GM23338 (cell line): Measurements from ENCODE around the gene ADAT1. TPM values are rescaled to one million over a fixed set of nuclear protein-coding genes. Genes with fewer than 3 reads are reported as not detected.

Experiments
- polyA plus RNA-seq: library from polyadenylated mRNA; unstranded; fragments of >200 nt; fragmentation: Nextera tagmentation; extraction: Ambion mirVana; gene quantifications from 2 replicates; pipeline ENCODE4 v1.2.1, GENCODE V29; 2016
- total RNA-seq: library from RNA; depleted of rRNA; stranded (reverse); fragments of >200 nt; shearing (Covaris generic); gene quantifications from 2 replicates; pipeline ENCODE4 v1.2.3, GENCODE V29; 2014; rRNA removed

The ADAT1 gene
- total and polyA plus RNA-seq, 2 experiments from 2014 or later: 17.4 to 53.6 TPM

Other genes with a start within 250 kb of the ADAT1 start
- 89.9 and 90.3 TPM in 2 replicates for gene CFDP1, start 189.8 kb downstream of the ADAT1 start, total RNA-seq
- gene CFDP1, start 189.8 kb downstream of the ADAT1 start, polyA plus RNA-seq: 199 and 224 TPM in 2 replicates
- 68.5 and 72.0 TPM in 2 replicates for gene TMEM170A, start 158.6 kb downstream of the ADAT1 start, total RNA-seq
- gene TMEM170A, start 158.6 kb downstream of the ADAT1 start, polyA plus RNA-seq: 28.5 and 31.0 TPM in 2 replicates
- gene CHST6, start 127.8 kb downstream of the ADAT1 start, total RNA-seq: 13.2 and 22.2 TPM in 2 replicates
- gene CHST6, start 127.8 kb downstream of the ADAT1 start, polyA plus RNA-seq: 2.7 and 3.3 TPM in 2 replicates
- not detected in 2 replicates for gene CHST5, start 87.2 kb downstream of the ADAT1 start, total RNA-seq
- gene CHST5, start 87.2 kb downstream of the ADAT1 start, polyA plus RNA-seq: not detected in 2 replicates
- gene TMEM231, start 67.0 kb downstream of the ADAT1 start, total RNA-seq: 9.3 and 19.9 TPM in 2 replicates
- 4.9 and 5.3 TPM in 2 replicates for gene TMEM231, start 67.0 kb downstream of the ADAT1 start, polyA plus RNA-seq
- 47.8 and 71.7 TPM in 2 replicates for gene GABARAPL2, start 56.9 kb downstream of the ADAT1 start, total RNA-seq
- gene GABARAPL2, start 56.9 kb downstream of the ADAT1 start, polyA plus RNA-seq: 121 and 130 TPM in 2 replicates
- gene KARS1, start 24.4 kb upstream of the ADAT1 start, total RNA-seq: 216 and 220 TPM in 2 replicates
- gene KARS1, start 24.4 kb upstream of the ADAT1 start, polyA plus RNA-seq: 229 and 243 TPM in 2 replicates
- 12.0 and 14.9 TPM in 2 replicates for gene TERF2IP, start 24.5 kb upstream of the ADAT1 start, total RNA-seq
- gene TERF2IP, start 24.5 kb upstream of the ADAT1 start, polyA plus RNA-seq: 18.0 and 19.5 TPM in 2 replicates
- gene CPHXL2, start 53.7 kb upstream of the ADAT1 start, total RNA-seq: not detected in 2 replicates
- not detected in 2 replicates for gene CPHXL2, start 53.7 kb upstream of the ADAT1 start, polyA plus RNA-seq
- gene DUXB, start 78.2 kb upstream of the ADAT1 start, total RNA-seq: not detected in 2 replicates
- not detected in 2 replicates for gene DUXB, start 78.2 kb upstream of the ADAT1 start, polyA plus RNA-seq
- gene CPHXL, start 103.2 kb upstream of the ADAT1 start, total RNA-seq: not detected in 2 replicates
- not detected in 2 replicates for gene CPHXL, start 103.2 kb upstream of the ADAT1 start, polyA plus RNA-seq